SK-N-MC (cell line): ENCODE data around the gene UBR3.

ENCODE experiments used
- EZH2 ChIP-seq: fragments of 200-600 bp; sonication (generic); IDR thresholded peaks from one replicate; pipeline ENCODE4 v1.6.1; 2017; ENCODE audit warnings: antibody characterized with exemption
- FOXP2 ChIP-seq: optimal IDR thresholded peaks from 2 replicates; pipeline ENCODE3; 2011; ENCODE audit warnings: mild to moderate bottlenecking, moderate library complexity; ENCODE audit not compliant: insufficient read depth; ENCODE audit errors: extremely low read length, control extremely low read depth
- POLR2AphosphoS5 ChIP-seq: IDR thresholded peaks from 2 replicates; pipeline ENCODE4 v1.6.1; 2012; ENCODE audit warnings: mild to moderate bottlenecking, low read depth, low read length, borderline replicate concordance

DNA sequence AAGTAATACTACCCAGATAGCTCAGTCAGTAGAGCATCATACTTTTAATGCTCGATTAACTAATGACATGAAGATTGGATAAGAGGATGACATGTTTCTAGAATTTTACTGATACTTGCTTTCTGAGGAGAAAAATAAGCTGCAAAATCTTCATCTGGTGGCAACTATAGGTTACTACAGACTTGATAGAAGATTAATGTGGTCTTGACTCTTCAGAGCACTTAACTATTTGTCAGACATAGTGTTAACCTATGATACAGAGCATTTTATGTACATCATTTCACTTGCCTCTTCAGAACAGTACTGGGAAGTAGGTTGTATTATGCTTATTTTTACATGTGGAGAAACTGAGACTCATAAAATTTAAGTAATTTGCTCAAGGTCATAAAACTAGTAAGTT, 83.9 kb downstream of the UBR3 start:
- TF ChIP-seq POLR2AphosphoS5: no peak
- TF ChIP-seq EZH2: no peak
- no peak for TF ChIP-seq FOXP2
